Heart left ventricle (tissue), 16 donors: Measurements from ENCODE around the gene ANXA2R. TPM values are rescaled to one million over a fixed set of nuclear protein-coding genes. Genes with fewer than 3 reads are reported as not detected.
A peak's percentile ranks its signal among the peaks of the same experiment; 100 is the strongest.
"Not testable (repeated sequence)": the region's sequence is repeated elsewhere in the genome, so short reads cannot be mapped to it uniquely, and the experiment has no call there.

Experiments
- ATAC-seq, 4 donors: fragments of 200-7000 bp; cut with Tn5 transposase; one replicate each; pipeline ENCODE4 v1.9.1; 2020 to 2022; ENCODE audit warnings: moderate library complexity in 4 of 4, mild to moderate bottlenecking in 3 of 4, moderate number of reproducible peaks in 1 of 4
- DNase-seq, 5 donors: peaks; one replicate each; pipeline ENCODE4 v3.0.0-alpha.2; 2020
- H3K27ac ChIP-seq, 12 donors: fragments of 200-600 bp; sonication (generic) in 4 of 12; one replicate each; pipeline versions ENCODE4 v1.5.0 to v1.8.0; 2016 to 2022; ENCODE audit warnings: mild to moderate bottlenecking in 2 of 12
- H3K27me3 ChIP-seq, 9 donors: fragments of 200-600 bp; sonication (generic) in 2 of 9; one replicate each; pipeline versions ENCODE4 v1.5.1 to v1.8.0; 2016 to 2022; ENCODE audit warnings: mild to moderate bottlenecking in 3 of 9
- H3K36me3 ChIP-seq, 9 donors: fragments of 200-600 bp; sonication (generic) in 2 of 9; one replicate each; pipeline versions ENCODE4 v1.5.0 to v1.8.0; 2018 to 2022; ENCODE audit warnings: mild to moderate bottlenecking in 2 of 9
- H3K4me1 ChIP-seq, 12 donors: fragments of 200-600 bp; sonication (generic) in 4 of 12; one replicate each; pipeline versions ENCODE4 v1.5.0 to v1.8.0; 2016 to 2022; ENCODE audit warnings: mild to moderate bottlenecking in 3 of 12
- H3K4me3 ChIP-seq, 12 donors: fragments of 200-600 bp; sonication (generic) in 4 of 12; one replicate each; pipeline versions ENCODE4 v1.5.0 to v1.8.0; 2017 to 2022; ENCODE audit warnings: mild to moderate bottlenecking in 9 of 12, moderate library complexity in 4 of 12
- H3K9me3 ChIP-seq, 12 donors: fragments of 200-600 bp; sonication (generic) in 4 of 12; one replicate each; pipeline versions ENCODE4 v1.5.0 to v1.8.0; 2016 to 2022; ENCODE audit warnings: mild to moderate bottlenecking in 1 of 12
- CTCF ChIP-seq, 12 donors: fragments of 200-600 bp; sonication (generic) in 4 of 12; IDR thresholded peaks; one replicate each; pipeline versions ENCODE4 v1.5.0 to v1.8.0; 2018 to 2022; ENCODE audit warnings: antibody characterized with exemption in 12 of 12, mild to moderate bottlenecking in 5 of 12
- POLR2A ChIP-seq, 2 donors: fragments of 450-650 bp; IDR thresholded peaks; one replicate each; pipeline ENCODE4 v1.6.1; 2017; ENCODE audit warnings: antibody characterized with exemption in 2 of 2, mild to moderate bottlenecking in 2 of 2, moderate library complexity in 2 of 2
- WGBS, 4 donors: extraction: QIAGEN DNeasy Blood & Tissue Kit in 2 of 4; methylation state at CpG; one replicate each; pipeline versions ENCODE4 v1.1.5 to v1.1.7; 2013 to 2018; 5-methylcytosine and 5-hydroxymethylcytosine counted together
- intact Hi-C, 10 donors: fragments of 100-400 bp; cut with DNase I; formaldehyde crosslinking; loops; one replicate each; pipeline versions ENCODE4 v1.11.1 to v1.14.2; 2022
- polyA plus RNA-seq, 2 donors: library from polyadenylated mRNA; stranded (reverse); fragments of 200-250 nt; gene quantifications; one replicate each; pipeline ENCODE4 v1.2.3, GENCODE V29; 2013
- total RNA-seq, 9 donors: library from RNA; depleted of rRNA in 2 of 9; stranded (reverse); fragments of >200 nt in 2 of 9; fragmentation: NEBNext Ultra II Directional in 3 of 9; extraction: Animal tissue kit (Norgen Biotek cat#: 25700) in 3 of 9; gene quantifications; one replicate each; pipeline versions ENCODE4 v1.1.0 to v1.2.4, GENCODE V29; 2016 to 2023
- donor health status: ischemic (EF 13 %, LVEDD 7.1; RV severe dilation, severe dysfunction).
- donor health status: healthy with polysubstance abuse.
- donor health status: DM: no; HTN: yes; CAD: no.
- donor health status: DM: no; HTN: no; CAD: no.
- donor health status: ischemic (EF 25% LVEDD 6.9; RV normal size, moderate dysfunction).
- donor health status: ischemic (EF 25% LVEDD 5.7; RV mildly dilated, moderate dysfunction).
- donor health status: healthy.
- donor health status: DM: yes; HTN: yes; CAD: no.
- donor health status: ischemic (EF 35%, LVEDD 5.7; RV mildly dilated, moderate dysfunction).
- donor health status: nonischemic (EF 11% LVEDD 7.7; RV severe dilation, severe dysfunction).
- donor health status: DM: yes; HTN: yes; CAD: no.
- donor health status: PGD.
- donor health status: ischemic (EF 29% LVEDD 5.4; RV normal size, mild dysfunction).
- donor health status: nonischemic (EF 23%, LVEDD 6.1; RV moderate dilation, normal function).

Gene ANXA2R
- total and polyA plus RNA-seq, 11 donors = 0.49 to 2.4 (median 1.4) TPM

GRCh38 chr5:43033841-43034590 is 6.1 kb downstream of the ANXA2R start:
- no peak for DNase-seq
- no peaks in the 10 kb centered on the region for H3K36me3 ChIP-seq
- H3K9me3 ChIP-seq = no peaks in the 10 kb centered on the region
- peak in 3 of 4 donors; percentile 18 to 24 (median 20) for ATAC-seq
- H3K4me3 ChIP-seq = peak overlapping the region in 10 of 12 donors; percentile 13 to 52 (median 44)
- WGBS, 4 donors = 22 to 38% (median 32%) methylated on average over 32 to 41 of the region's 41 CpGs
- H3K27me3 ChIP-seq = peaks cover 0 to 58% (median 14%) of the 10 kb centered on the region in 9 donors
- peaks cover 0 to 34% (median 3%) of the 10 kb centered on the region in 12 donors for H3K4me1 ChIP-seq
- intact Hi-C loops = no loop called here
- TF ChIP-seq CTCF (IDR thresholded peaks at IDR 0.05) (no peak), POLR2A (IDR thresholded peaks at IDR 0.05) (no peak)
- peak overlapping the region; percentile 10 to 68 (median 64) for H3K27ac ChIP-seq

GRCh38 chr5:43027054-43027785 is 12.9 kb downstream of the ANXA2R start:
- no peaks in the 10 kb centered on the region for H3K4me1 ChIP-seq
- ATAC-seq = no peak
- TF ChIP-seq POLR2A (IDR thresholded peaks at IDR 0.05) = no peak
- TF ChIP-seq CTCF (IDR thresholded peaks at IDR 0.05) = no peak
- H3K27ac ChIP-seq = no peak overlapping the region
- WGBS, 4 donors = 76 to 88% (median 83%) methylated on average over 7 of the region's 7 CpGs
- peaks cover 0 to 38% (median 7%) of the 10 kb centered on the region in 9 donors for H3K27me3 ChIP-seq
- intact Hi-C loops = no loop called here
- no peaks in the 10 kb centered on the region for H3K9me3 ChIP-seq
- DNase-seq = no peak
- H3K4me3 ChIP-seq = no peak overlapping the region
- no peaks in the 10 kb centered on the region for H3K36me3 ChIP-seq

- intact Hi-C loops, H3K27ac ChIP-seq, H3K4me3 ChIP-seq, ATAC-seq, H3K9me3 ChIP-seq, H3K36me3 ChIP-seq, DNase-seq: not testable (repeated sequence)
- H3K27me3 ChIP-seq = peaks cover 0 to 56% (median 14%) of the 10 kb centered on the region in 9 donors
- 44 to 58% (median 50%) methylated on average over 25 of the region's 25 CpGs for WGBS, 4 donors
- H3K4me1 ChIP-seq = peaks cover 0 to 12% (median 0%) of the 10 kb centered on the region in 12 donors
Measured at GRCh38 chr5:43025184-43025950, 14.8 kb downstream of the ANXA2R start.

GRCh38 chr5:43024217-43024616 is 15.9 kb downstream of the ANXA2R start:
- TF ChIP-seq POLR2A (IDR thresholded peaks at IDR 0.05) = no peak
- no peak for TF ChIP-seq CTCF (IDR thresholded peaks at IDR 0.05)
- 52 to 79% (median 67%) methylated on average over 6 of the region's 6 CpGs for WGBS, 4 donors
- no peaks in the 10 kb centered on the region for H3K36me3 ChIP-seq
- no peak for ATAC-seq
- no peak overlapping the region for H3K4me3 ChIP-seq
- intact Hi-C loops = no loop called here
- H3K4me1 ChIP-seq = peaks cover 0 to 20% (median 0%) of the 10 kb centered on the region in 12 donors
- DNase-seq = no peak
- no peaks in the 10 kb centered on the region for H3K9me3 ChIP-seq
- peaks cover 0 to 67% (median 19%) of the 10 kb centered on the region in 9 donors for H3K27me3 ChIP-seq
- H3K27ac ChIP-seq = no peak overlapping the region
